NCI-H2081 (cell line): ENCODE data around the gene HUNK.
"Not testable (repeated sequence)": the region's sequence is repeated elsewhere in the genome, so short reads cannot be mapped to it uniquely, and the experiment has no call there.

Experiments used
- DNase-seq, 2 experiments: peaks; one replicate each; lab custom pipeline; 2025; lab: John Stamatoyannopoulos, UW

The HUNK gene

GRCh38 chr21:31872452-31873274 lies at the start of gene HUNK:
Gene HUNK (plus strand): TSS chr21:31873020. CDS start chr21:31873675, 655 bp downstream.
- peak; percentile 40 to 49 for DNase-seq

GRCh38 chr21:31829736-31830472 lies 42.9 kb upstream of the HUNK start:
- DNase-seq = no peak

GRCh38 chr21:31830701-31831100 lies 42.1 kb upstream of the HUNK start:
- no peak for DNase-seq

- no peak for DNase-seq
Observed at GRCh38 chr21:31837041-31837440, 35.8 kb upstream of the HUNK start.

GRCh38 chr21:31837618-31838390 lies 35.0 kb upstream of the HUNK start:
- DNase-seq = no peak

- DNase-seq = no peak
Observed at GRCh38 chr21:31838586-31839355, 34.0 kb upstream of the HUNK start.

- no peak for DNase-seq
Observed at GRCh38 chr21:31844206-31844605, 28.6 kb upstream of the HUNK start.

GRCh38 chr21:31845151-31845729 lies 27.6 kb upstream of the HUNK start:
- no peak for DNase-seq

GRCh38 chr21:31846690-31847089 lies 26.1 kb upstream of the HUNK start:
- no peak for DNase-seq

GRCh38 chr21:31847761-31848160 lies 25.1 kb upstream of the HUNK start:
- no peak for DNase-seq

GRCh38 chr21:31848326-31848985 lies 24.4 kb upstream of the HUNK start:
- DNase-seq = no peak

GRCh38 chr21:31850886-31851285 lies 21.9 kb upstream of the HUNK start:
- no peak for DNase-seq

- DNase-seq = no peak
Observed at GRCh38 chr21:31855180-31855579, 17.6 kb upstream of the HUNK start.

- DNase-seq = no peak
Observed at GRCh38 chr21:31857096-31857495, 15.7 kb upstream of the HUNK start.

GRCh38 chr21:31857631-31858030 lies 15.2 kb upstream of the HUNK start:
- not testable (repeated sequence) for DNase-seq

GRCh38 chr21:31860851-31861250 lies 12.0 kb upstream of the HUNK start:
- no peak for DNase-seq

- no peak for DNase-seq
Observed at GRCh38 chr21:31862078-31862477, 10.7 kb upstream of the HUNK start.

- DNase-seq = no peak
Observed at GRCh38 chr21:31865429-31865970, 7.3 kb upstream of the HUNK start.

- peak; percentile 86 to 90 for DNase-seq
Observed at GRCh38 chr21:31866077-31866511, 6.7 kb upstream of the HUNK start.

GRCh38 chr21:31869750-31870149 lies 3.1 kb upstream of the HUNK start:
- no peak for DNase-seq
